Measurements from ENCODE around the gene SH2D3C. TPM values are rescaled to one million over a fixed set of nuclear protein-coding genes. Genes with fewer than 3 reads are reported as not detected.

The SH2D3C gene
- total RNA-seq, 2 experiments from 2014 or later, result 10.9 to 11.8 TPM

DNA sequence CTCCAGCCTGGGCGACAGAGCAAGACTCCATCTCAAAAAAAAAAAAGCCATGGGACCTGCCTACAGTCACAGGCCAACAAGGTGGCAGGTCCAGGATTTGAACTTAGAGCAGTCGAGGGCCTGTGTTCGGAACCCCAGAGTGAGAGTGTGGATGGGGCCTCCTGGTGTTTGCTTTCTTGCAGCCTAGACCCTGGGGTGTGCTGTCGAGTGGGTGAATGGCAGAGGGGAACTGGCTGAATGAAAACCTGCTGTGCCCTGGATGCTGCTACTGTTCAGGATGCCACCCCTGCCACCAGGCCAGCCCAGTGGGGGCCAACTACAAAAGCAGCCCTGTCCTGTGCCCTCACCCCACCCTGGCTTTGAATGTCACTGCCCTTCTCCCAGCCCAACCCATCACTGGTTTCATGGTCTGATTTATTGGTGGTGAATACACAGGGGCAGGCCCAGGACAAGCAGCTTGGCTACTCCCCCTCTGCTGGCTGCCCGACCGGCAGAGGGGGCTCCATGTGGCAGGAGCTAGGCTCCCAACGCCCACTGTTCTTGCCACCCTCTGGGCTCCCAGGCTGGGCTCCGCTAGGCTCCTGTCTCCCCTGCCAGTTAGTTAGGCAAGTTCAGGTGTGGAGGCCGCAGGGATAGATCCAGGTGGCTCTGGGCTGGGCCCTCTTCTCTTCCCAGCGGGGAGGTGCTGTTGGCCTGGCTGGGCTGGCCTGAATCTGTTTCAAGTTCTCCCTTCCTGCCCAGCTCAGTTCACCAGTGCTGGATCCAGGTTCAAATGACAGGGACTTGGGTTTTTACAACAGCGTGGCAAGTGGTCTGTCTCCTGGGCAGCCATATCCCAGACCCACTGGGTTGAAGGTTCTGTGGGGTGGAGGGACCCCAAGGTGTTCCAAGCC is 36.4 kb upstream of the SH2D3C start:
- no peak for DNase-seq
- ChIA-PET CTCF (no interaction called here), POLR2A (no interaction called here)
- Mint-ChIP-seq H3K27me3 (no peaks in the 10 kb centered on the region), H3K4me1 (ENCODE audit: low read depth) (no peaks in the 10 kb centered on the region), H3K9me3 (no peaks in the 10 kb centered on the region), H3K36me3 (ENCODE audit: low read depth) (peaks cover 59% of the 10 kb centered on the region), H3K27ac (no peak overlapping the region), H3K4me3 (no peak overlapping the region)
- Histone ChIP-seq H3K9me3 (ENCODE audit: control insufficient read depth in 1 of 2, insufficient read depth in 1 of 2, low read length in 2 of 2) (no peaks in the 10 kb centered on the region), H3K36me3 (ENCODE audit: insufficient read depth, low read length) (peaks cover 62% of the 10 kb centered on the region), H3K27ac (ENCODE audit: low read depth in 1 of 2, low read length in 2 of 2) (no peak overlapping the region), H3K27me3 (ENCODE audit: control insufficient read depth in 1 of 2, insufficient read depth in 2 of 2, low read length in 2 of 2) (no peaks in the 10 kb centered on the region), H3K4me3 (ENCODE audit: low read length) (no peak overlapping the region), H3K4me1 (ENCODE audit: insufficient read depth, low read length) (no peaks in the 10 kb centered on the region)
- ATAC-seq (ENCODE audit: poor library complexity), result no peak
- TF ChIP-seq, protein P1, sequence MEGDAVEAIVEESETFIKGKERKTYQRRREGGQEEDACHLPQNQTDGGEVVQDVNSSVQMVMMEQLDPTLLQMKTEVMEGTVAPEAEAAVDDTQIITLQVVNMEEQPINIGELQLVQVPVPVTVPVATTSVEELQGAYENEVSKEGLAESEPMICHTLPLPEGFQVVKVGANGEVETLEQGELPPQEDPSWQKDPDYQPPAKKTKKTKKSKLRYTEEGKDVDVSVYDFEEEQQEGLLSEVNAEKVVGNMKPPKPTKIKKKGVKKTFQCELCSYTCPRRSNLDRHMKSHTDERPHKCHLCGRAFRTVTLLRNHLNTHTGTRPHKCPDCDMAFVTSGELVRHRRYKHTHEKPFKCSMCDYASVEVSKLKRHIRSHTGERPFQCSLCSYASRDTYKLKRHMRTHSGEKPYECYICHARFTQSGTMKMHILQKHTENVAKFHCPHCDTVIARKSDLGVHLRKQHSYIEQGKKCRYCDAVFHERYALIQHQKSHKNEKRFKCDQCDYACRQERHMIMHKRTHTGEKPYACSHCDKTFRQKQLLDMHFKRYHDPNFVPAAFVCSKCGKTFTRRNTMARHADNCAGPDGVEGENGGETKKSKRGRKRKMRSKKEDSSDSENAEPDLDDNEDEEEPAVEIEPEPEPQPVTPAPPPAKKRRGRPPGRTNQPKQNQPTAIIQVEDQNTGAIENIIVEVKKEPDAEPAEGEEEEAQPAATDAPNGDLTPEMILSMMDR (IDR thresholded peaks at IDR 0.05), result no peak
- intact Hi-C loops (cut with DNase I, micrococcal nuclease), result no loop called here

DNA sequence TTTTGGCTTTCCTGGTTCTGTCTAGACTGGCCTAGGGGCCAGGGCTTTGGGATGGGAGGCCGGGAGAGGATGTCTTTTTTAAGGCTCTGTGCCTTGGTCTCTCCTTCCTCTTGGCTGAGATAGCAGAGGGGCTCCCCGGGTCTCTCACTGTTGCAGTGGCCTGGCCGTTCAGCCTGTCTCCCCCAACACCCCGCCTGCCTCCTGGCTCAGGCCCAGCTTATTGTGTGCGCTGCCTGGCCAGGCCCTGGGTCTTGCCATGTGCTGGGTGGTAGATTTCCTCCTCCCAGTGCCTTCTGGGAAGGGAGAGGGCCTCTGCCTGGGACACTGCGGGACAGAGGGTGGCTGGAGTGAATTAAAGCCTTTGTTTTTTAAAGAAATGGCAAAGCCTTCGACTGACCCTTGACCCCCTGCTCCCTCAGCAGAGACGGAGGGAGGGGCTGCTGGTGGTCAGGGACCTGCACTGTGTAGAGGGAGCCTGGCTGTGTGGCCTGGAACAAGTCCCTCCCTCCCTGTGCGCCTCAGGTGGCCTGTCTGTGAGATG is 35.3 kb upstream of the SH2D3C start:
- H3K27me3 ChIP-seq (ENCODE audit: control insufficient read depth in 1 of 2, insufficient read depth in 2 of 2, low read length in 2 of 2), result no peaks in the 10 kb centered on the region
- ATAC-seq (ENCODE audit: poor library complexity) (no peak), DNase-seq (no peak)
- no peak overlapping the region for H3K27ac Mint-ChIP-seq
- CTCF ChIA-PET, result no interaction called here
- H3K27ac ChIP-seq (ENCODE audit: low read depth in 1 of 2, low read length in 2 of 2), result no peak overlapping the region
- H3K36me3 Mint-ChIP-seq (ENCODE audit: low read depth), result peaks cover 66% of the 10 kb centered on the region
- intact Hi-C loops (cut with DNase I, micrococcal nuclease), result no loop called here
- peaks cover 61% of the 10 kb centered on the region for H3K36me3 ChIP-seq (ENCODE audit: insufficient read depth, low read length)
- no peaks in the 10 kb centered on the region for H3K4me1 ChIP-seq (ENCODE audit: insufficient read depth, low read length)
- no peaks in the 10 kb centered on the region for H3K27me3 Mint-ChIP-seq
- H3K4me3 Mint-ChIP-seq, result no peak overlapping the region
- TF ChIP-seq, protein P1 (IDR thresholded peaks at IDR 0.05), result no peak
- POLR2A ChIA-PET, result no interaction called here
- no peaks in the 10 kb centered on the region for H3K9me3 ChIP-seq (ENCODE audit: control insufficient read depth in 1 of 2, insufficient read depth in 1 of 2, low read length in 2 of 2)
- H3K4me3 ChIP-seq (ENCODE audit: low read length), result no peak overlapping the region
- H3K9me3 Mint-ChIP-seq, result no peaks in the 10 kb centered on the region
- H3K4me1 Mint-ChIP-seq (ENCODE audit: low read depth), result no peaks in the 10 kb centered on the region

DNA sequence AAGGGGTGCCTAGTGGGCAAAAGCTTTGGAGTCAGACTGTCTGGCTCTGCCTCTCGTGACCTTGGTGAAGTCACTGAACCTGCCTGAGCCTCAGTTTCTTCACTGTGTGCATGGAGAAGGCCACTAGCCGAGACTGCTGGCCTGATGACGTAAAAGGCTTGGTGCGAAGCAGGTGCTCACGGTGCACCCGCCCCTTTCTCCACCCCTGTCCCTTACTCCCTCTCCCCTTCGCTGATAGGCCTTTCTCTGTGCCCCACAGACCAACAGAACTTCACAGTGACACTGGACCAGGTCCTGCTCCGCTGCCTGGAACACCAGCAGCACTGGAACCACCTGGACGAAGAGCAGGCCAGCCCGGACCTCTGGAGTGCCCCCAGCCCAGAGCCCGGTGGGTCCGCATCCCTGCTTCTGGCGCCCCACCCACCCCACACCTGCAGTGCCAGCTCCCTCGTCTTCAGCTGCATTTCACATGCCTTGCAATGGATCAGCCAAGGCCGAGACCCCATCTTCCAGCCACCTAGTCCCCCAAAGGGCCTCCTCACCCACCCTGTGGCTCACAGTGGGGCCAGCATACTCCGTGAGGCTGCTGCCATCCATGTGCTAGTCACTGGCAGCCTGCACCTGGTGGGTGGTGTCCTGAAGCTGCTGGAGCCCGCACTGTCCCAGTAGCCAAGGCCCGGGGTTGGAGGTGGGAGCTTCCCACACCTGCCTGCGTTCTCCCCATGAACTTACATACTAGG is 34.6 kb upstream of the SH2D3C start:
- intact Hi-C loops (cut with DNase I, micrococcal nuclease), result no loop called here
- Mint-ChIP-seq H3K4me1 (ENCODE audit: low read depth) (no peaks in the 10 kb centered on the region), H3K36me3 (ENCODE audit: low read depth) (peaks cover 64% of the 10 kb centered on the region), H3K9me3 (no peaks in the 10 kb centered on the region), H3K27ac (no peak overlapping the region), H3K27me3 (no peaks in the 10 kb centered on the region), H3K4me3 (no peak overlapping the region)
- DNase-seq, result no peak
- H3K36me3 ChIP-seq (ENCODE audit: insufficient read depth, low read length), result peaks cover 62% of the 10 kb centered on the region
- H3K27me3 ChIP-seq (ENCODE audit: control insufficient read depth in 1 of 2, insufficient read depth in 2 of 2, low read length in 2 of 2), result no peaks in the 10 kb centered on the region
- TF ChIP-seq, protein P1 (IDR thresholded peaks at IDR 0.05), result no peak
- no peaks in the 10 kb centered on the region for H3K9me3 ChIP-seq (ENCODE audit: control insufficient read depth in 1 of 2, insufficient read depth in 1 of 2, low read length in 2 of 2)
- no peaks in the 10 kb centered on the region for H3K4me1 ChIP-seq (ENCODE audit: insufficient read depth, low read length)
- no peak for ATAC-seq (ENCODE audit: poor library complexity)
- H3K4me3 ChIP-seq (ENCODE audit: low read length), result no peak overlapping the region
- no peak overlapping the region for H3K27ac ChIP-seq (ENCODE audit: low read depth in 1 of 2, low read length in 2 of 2)
- POLR2A ChIA-PET, result no interaction called here
- CTCF ChIA-PET, result no interaction called here

Data from CD4-positive, alpha-beta T cell (primary cell).